Activated CD4-positive, alpha-beta T cell treated with anti-CD3 and anti-CD28 coated beads, Interleukin-2, amount 50 U/mL, for 48 hours (primary cell): ENCODE results near the gene PTPRT.

ENCODE experiments used
- DNase-seq, 2 experiments: peaks; one replicate each; pipeline ENCODE4 v3.0.0-alpha.2; 2020

Gene PTPRT

DNA sequence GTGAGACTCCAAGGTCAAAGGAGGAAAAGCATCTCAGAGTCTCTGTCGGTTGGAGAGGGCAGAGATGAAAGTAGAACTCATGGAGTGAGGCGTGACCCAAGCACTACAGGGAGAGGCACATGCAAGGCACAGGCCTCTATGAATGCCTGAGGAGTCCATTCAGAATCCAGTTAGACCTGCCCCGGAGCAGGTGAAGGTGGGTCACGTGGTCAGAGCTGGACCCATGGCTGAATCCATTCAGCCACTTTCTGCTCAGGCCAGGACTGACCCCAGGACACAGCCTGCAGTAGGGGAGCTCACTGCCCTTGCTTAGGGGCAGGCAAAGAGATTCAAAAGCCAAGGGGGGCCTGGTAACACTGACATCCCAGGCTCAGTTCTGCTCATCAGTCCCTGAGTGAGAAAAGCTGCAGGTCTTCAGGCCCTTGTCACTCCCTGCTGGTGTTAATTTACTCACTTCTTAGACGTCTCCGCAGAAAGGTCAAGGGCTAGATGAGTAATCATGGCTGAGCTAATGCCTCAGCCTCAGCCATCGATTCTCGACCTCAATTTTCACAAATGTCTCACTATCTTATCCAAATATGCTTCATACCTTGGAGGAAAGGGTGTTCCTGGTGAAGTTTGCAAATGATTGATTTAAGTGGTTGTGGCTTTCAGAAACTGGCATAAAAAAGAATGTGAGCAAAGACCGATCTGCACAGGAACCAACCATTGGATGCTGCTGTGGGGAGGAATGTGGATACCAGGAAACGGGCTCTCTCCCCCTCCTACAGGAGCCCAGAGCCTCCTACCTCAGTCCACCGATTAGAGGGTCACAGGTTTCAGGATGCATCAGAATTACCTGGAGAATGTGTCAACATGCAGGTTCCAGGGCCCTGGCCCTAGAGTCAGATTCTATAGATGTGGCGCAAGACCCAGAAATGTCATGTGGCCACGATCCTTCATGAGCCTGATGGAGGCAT is 584.4 kb downstream of the PTPRT start:
- no peak for DNase-seq

DNA sequence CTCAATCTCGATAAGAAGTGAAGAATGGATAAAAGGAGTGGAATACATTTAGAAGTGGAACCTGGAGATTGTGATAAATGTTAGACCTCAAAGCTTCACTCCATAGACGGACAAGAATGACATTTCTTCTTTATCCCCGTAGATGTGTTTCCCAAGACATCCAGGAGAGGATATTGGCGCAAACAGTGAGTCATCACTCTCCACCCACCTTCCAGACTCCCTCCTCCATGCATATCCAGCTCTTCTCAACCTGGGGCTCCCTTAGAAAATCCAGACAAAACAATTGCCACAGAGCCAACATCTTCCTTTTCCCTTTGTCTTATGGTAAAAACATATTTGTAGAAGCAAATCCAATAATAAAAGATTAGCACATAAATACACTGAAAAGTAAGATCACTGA is 586.1 kb downstream of the PTPRT start:
- DNase-seq: no peak

DNA sequence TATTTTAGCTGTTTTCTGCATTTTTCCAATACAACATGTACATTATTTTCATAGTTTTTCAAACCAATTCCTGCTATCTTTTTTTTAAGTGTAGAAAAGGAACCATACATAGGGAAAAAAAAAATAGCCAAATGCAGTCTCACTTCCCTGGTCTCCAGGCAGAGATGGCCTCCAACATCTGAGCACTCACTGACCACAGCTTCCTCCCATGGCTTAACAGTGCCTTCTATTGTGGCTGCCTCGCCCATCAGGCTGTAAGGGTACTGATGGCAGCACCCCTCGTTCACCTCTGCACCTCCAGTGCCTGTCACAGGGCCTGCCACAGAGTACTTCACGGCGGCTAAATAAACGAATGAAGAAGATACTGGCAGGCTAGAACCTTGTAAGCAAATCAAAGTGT is 591.1 kb downstream of the PTPRT start:
- DNase-seq: no peak

DNA sequence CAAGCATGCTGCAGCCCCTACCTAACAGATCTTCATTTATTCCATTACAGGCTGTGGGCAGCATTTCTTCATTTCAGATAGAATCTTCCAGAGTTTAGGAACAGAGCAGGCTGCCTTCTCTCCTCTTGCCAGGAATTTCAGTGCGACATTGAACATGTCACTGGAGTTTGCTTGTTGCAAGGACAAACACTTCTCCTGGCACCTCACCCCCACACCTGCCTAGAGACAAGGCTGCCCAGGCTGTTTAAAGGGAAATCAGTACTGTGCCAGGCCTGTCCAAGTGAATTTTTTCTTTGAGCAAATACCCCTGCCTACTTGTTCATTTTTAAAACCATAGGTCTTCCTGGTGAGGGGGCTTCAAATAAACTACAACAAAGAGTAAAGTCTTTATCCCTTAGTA is 594.1 kb downstream of the PTPRT start:
- DNase-seq: no peak

DNA sequence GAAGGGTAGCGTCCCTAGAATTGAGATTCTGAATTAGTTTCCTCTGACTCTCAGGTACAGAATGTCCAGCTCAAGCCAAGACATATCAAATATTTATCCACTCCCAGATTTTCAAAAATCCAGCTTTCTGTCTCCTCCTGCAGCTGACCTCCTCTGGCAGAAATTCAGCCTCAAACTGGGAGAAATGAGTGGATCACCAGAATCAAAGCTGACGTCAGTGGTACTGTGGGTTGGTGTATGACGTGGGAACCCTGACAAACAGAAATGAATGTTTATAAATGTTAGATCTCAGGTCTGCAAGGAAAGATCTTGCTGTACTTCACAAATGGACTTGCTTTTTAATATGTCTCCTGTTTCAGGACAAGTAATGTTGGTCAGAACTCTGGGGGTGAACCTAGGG is 595.0 kb downstream of the PTPRT start:
- DNase-seq: no peak

DNA sequence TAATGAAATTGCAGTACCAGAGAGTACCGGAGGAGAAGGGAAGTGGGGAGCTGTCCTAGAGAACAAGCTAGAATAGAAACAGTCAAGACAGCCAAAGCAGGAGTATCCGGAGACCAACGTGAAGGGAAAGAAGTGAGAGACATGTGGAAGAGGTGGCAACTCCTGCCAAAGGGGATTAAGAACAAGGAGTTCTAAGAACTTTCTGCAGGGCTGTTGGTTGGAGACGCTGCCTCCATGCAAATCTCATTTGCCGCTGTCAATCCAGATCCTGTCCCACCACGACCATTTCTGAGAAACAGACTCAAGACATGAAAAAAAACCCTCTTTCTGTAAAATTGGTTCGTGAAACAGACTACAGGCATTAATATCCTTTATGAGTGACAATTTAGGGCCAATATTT is 595.7 kb downstream of the PTPRT start:
- no peak for DNase-seq

DNA sequence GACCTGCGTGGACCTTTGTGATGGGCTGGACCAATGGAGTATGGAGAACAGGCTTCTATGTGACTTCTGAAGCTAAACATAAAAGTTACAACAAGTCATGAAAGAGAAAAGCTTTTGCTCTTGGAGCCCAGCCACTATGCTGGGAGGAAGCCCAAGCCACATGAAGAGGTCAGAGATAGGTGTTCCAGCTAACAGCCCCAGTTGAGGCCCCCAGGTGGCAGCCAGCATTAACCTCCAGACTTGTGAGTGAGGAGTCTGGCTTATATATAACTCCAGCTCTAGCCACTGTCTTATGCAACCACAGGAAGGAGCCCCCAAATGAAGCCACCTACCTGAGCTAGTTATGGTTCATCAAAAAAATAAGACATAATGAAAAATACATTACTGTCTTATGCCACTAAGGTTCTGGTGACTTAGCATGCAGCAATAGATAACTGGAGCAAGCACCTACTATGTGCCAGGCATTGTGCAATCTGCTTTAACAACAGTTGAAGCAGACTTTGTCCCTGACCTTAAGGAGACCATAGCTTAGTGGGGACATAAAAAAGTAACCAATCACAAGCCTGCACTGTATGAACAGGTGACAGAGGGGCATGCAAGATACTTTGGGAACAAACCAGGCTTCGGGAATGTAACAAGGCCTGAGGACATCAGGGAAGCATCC is 599.6 kb downstream of the PTPRT start:
- no peak for DNase-seq

DNA sequence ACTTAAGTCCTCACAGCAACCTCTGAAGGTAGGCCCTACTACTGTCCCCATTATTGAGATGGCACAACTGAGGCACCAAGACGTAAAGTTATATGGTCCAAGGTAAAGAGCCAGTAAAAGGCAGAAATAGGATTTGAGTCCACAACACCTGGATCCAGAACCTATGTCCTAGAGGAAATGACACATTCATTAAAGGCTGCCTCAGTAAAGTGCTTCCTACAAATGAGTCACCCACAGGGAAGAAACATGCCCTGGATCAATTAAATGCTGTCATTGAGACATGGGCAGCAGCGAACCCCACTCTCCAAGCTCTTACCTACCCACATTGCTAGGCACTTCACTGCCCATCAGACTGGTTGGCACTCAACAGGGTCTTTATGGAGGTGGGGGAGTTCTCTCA is 600.9 kb downstream of the PTPRT start:
- DNase-seq: no peak

DNA sequence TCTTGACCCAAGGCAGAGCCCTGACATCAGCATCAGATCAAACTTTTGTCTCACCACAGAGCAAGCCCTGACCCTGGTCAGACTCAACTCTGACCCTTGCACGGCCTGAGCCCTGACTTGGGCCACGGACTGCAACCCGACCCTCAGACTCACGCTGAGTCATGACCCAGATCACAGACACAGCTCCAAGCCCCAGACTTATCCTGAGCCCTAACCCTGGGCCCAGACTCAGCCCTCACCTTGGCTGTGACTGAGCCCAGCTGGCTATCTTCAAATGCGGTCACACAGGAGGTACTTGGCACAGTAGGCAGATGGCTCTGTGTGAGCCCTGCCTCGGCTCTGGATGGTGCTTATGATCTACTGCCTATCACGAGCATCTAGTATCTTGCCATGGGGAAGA is 602.3 kb downstream of the PTPRT start:
- DNase-seq: no peak

DNA sequence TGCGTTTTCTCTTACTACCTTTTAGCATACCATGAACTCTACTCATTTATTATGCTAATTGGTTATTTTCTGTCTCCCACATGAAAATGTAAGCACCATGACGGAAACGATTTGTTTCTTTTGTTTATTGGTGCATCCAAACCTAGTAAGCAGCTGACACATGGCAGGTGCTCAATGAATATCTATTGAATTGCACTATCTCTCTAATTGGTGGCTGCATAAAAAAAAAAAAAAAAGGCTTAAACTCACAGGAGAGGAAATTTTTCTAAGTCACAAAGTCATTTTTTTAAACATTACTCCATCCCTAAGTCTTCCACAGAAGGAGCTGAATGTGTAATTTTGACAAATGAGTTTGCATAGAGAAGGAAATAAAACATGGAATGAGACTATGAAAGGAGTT is 608.4 kb downstream of the PTPRT start:
- no peak for DNase-seq

DNA sequence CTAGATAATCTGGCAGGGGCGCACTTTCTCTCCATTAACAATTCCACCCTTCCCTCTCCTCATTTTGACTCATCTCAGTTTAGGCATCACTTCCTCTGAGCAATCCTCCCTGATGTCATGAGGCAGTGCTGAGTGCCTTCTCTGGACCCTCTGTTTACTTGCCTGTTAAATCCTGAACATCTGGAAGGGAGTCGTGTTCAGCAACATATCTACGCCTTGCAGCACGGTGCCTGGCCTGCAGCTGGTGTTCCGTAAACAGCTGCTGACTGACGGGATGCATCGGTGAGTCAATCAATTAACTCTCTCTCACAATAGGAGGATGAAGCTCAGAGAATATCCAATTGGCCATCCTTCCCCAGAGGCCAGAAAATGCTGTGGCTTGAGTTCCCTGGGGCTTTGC is 613.5 kb downstream of the PTPRT start:
- no peak for DNase-seq

DNA sequence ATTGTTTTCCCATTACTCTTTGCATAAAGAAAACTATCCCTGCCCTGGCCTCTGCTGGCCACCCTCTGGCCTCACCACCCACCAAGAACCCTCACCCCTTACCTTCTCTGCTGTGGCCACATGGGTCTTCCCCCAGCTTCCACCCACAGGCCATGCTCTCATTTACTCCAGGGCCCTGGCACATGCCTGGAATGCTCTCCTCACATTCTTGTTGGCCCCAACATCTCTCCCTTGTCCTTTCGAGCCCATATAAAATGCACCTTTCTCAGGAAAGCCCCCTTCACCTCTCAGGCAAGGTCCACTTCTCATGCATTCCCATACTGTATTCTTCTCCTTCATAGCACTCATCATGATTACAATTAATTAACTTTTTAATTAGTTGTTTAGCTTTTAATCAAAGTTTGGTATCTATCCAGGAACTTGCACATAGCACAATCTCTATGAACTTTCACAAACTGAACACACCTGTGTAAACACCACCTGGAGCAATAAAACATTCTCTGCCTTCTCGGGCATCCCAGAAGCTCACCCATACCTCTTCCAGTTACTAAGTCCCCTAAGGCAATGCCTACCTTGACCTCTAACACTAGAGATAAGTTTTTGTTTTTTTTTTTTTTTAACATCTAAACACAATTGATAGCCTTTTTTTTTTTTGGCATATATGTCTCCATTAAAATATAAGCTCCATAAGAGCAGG is 617.2 kb downstream of the PTPRT start:
- no peak for DNase-seq

DNA sequence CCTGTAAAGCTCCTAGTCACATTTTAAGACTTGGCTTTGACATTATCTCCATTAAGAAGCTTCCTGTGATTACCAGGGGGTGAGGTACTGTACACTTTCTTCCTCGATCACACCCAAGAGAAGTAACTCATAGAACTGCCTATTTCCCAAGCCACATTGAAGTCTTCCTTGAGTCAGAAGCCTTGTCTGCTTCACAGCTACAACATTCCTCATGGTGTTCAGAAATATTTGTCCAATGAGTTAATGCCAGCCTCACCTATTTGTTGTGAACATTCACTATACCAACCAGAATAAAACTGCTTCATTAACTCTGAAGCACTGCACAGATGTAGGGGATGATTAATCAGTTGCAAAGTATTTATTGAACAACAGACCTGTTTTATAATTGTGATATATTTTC is 622.3 kb downstream of the PTPRT start:
- DNase-seq: no peak

DNA sequence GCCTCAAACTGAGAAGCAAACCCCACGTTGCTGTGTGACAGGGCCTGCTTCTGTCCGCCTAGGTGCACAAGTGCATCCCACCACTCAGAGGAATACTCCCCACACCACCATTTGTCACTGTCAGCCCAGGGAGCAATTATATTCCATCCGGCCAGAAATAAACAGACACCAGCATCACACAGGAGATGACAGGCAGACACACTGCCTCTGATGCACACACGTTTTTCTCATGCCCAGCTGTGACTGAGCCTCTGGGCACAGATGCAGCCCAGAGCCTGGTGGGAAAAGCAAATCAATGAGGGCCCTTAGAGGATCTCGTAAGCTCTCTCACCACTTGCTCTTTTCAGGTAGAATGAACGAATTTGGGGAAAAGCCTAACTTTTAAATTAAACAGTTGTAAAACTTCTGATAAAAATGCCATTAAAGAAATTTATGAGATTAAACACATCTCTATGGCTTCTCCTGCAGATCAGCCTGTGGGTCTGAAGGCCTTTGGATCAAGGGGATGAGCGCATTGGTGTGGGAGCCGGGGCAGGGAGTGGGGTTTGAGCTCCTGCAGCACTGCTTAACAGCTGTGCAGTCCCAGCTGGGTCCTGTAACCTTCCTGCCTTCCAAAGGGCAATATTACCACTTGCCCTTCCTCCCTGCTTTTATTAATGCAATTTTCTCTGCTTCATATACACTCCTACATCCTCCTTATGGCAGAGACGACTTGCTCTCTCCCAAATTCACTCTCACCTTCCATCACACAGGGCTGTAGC is 624.3 kb downstream of the PTPRT start:
- DNase-seq: no peak

DNA sequence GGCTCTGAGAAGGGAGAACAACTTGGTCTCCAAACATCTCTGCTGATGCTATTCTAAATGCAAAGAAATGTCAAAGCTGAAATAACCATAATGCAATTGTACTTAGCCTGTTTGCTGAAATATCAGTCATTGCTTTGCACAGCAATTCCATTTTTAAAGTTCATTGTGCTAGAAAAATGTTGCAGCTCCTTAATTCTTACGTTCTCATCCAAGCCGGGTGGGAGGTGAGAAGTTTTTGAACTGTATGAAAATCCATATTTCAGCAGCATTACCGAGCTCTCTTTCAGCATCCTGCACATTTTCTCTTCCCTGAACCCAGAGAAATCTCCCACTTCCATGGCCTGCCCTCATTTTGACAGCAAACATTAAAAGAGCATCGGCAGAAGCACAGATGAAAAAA is 630.0 kb downstream of the PTPRT start:
- no peak for DNase-seq

DNA sequence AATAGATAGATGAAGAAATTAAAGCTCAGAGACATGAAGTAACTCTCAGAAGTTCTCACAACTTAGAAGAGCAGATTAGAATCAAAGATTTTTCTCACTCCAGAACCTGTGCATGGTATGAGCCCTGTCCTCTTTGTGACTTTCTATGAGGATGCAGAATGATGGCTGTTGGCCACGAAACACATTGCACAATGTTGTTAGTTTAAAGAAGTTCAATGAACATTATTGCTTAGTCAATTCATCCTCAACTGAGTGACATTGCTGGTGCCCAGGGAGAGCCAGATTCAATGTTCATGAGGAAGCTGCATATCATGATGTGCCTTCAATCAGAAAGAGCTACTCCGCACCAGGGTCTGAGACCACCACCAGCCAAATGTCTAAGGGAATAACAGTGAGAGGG is 633.1 kb downstream of the PTPRT start:
- DNase-seq: no peak

DNA sequence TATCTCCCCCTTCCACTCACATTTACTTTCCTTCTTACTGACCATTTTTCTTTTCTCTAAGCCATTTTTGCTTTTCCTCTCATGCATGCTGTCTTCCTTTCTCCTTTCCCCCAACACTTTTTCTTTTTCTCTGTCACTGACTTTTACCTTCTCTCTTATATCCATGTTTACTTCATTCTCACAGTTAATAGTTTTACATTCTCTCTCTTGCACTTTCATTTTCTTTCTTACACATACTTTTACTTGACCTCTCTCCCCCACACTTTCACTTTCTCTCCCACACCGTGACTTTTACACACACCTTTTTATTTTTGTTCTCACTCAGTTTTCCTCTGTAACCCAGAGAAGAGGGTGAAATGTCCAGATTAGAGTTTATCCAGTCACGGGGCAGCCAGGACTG is 636.3 kb downstream of the PTPRT start:
- DNase-seq: no peak

DNA sequence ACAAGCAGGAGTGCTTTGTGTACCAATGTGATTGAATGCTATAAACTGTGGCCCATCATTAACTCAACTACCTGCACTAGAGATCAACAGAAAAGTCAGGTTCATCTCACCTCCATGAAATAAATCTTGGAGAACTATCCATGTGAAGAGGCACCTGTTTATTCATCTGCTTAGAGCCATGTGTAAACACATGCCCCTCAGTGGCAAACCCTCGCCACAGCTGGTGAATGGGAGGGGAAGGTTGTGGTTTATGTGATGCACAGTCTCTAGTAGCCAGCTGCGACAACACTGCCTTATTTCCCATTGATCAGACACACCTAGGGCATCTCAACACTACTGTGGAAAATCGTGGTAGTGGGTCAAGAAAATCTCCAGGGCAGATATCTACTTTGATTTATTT is 640.2 kb downstream of the PTPRT start:
- no peak for DNase-seq

DNA sequence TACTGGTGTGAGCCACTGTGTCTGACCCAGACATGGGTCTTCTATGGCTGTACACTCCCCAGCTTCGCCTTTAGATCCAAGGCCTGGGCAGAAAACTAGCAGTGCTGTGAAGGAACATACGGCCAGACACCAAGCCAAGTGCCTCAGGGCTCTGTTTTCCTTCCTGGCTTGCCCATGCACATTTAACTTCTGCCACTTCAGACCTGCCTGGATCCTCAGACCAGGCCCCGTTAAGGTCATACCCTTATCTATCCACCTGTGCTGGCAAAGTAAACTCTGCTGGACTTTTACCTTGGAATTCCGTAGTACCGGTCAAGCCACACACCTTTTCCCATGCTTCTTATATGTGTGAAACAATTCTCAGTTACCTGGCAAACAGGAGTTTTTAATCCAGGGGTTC is 644.8 kb downstream of the PTPRT start:
- no peak for DNase-seq

DNA sequence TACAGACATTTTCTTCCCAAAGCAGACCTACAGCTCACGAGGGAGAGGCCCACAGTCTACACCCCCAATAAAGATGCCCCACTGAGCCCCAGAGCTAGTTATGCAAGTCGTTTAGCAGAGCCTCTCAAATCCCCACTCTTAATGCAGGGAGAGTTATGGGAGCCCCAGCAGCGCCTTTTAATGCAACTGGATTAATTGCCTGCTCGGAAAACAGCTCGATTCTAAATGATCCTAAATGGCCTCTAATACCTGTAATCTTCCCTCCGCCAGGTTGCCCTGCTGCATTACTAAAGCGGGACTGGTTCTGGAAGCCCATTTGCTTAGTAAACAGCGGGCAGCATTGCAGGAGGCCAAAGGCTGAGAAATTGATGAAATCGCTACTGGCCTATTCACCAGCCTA is 656.9 kb downstream of the PTPRT start:
- DNase-seq: no peak

DNA sequence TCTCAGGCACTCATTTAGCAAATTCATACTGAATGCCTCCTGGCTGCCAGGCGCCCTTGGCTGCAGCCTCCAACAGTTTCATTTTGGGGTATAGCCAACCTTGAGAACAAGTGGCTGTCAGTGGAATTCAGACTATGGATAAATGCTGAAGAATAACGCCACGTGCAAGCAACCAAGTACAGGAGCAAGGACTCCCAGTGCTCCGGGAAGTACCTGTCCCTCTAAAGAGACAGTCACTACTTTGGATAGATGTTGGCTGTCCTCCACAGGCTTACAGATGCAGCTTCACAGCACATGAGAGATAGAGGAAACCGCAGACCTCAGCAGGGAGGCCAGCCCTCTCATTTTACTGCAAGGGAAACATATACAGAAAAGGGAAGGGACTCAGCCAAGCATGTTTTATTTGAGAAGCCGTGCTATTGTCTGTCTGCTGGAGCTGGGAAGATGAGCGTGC is 658.2 kb downstream of the PTPRT start:
- no peak for DNase-seq

DNA sequence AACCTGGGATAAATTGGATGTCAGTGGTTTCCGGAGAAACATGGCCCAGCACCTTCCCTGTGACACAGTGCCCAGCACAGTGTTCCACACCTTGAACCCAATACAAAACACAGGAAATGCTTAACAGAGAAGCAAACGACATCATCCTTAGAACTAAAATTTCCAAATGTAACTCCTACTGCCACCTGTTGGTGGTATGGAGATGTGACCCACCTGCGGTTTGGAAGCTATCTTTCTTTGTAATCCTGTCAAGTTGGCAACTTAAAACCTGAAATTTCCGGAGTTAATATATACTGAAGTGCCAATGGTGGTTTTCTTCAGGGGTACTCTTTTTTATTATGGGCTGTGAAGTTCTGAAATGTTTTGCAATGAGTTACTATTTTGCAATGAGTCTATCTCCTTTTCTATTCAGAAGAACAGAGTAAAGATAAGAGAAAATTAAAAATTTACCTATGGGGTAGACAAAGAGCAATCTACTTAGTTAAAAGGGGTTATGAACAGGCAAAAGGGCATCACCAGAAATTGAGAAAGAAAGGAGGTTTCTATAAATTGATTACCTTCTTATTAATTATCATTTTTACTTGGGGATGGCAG is 658.8 kb downstream of the PTPRT start:
- peak in 1 of 2 experiments; percentile 3 for DNase-seq

DNA sequence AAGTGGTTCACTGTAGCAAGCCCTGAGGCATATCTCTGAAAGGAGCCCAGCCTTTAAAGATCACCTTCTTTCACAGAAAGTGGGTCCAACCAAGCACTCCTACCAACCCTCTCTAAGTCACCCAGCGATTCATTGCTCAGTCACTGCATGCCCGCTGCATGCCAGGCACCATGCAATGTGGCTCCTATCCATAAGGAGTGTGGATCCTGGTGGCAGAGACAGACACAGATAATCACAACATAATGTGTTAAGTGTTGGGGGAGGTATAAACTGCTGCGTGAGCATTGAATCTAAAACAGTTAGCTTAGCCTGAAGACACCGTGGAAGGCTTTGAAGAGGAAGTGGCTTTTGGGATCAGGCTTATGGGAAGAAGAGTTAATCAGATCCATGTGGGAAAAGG is 659.5 kb downstream of the PTPRT start:
- DNase-seq: no peak
